Tibial nerve (tissue), 4 donors: ENCODE results near the gene SV2B.

Source experiments
- EP300 ChIP-seq, 2 donors: sonication (generic); formaldehyde crosslinking; IDR thresholded peaks; one replicate each; pipeline ENCODE4 v1.6.1; 2017; ENCODE audit warnings: antibody characterized with exemption in 2 of 2, mild to moderate bottlenecking in 1 of 2
- POLR2A ChIP-seq, 2 donors: fragments of 450-650 bp; IDR thresholded peaks; one replicate each; pipeline ENCODE4 v1.6.1; 2017; ENCODE audit warnings: antibody characterized with exemption in 2 of 2, mild to moderate bottlenecking in 2 of 2, moderate library complexity in 2 of 2
- TF ChIP-seq, protein P1 (sequence below), 5 experiments: fragments of 200-600 bp in 3 of 5; fragments of 450-650 bp in 2 of 5; sonication (generic) in 3 of 5; IDR thresholded peaks; one replicate each; pipeline ENCODE4 v1.5.1; 2016 to 2019; ENCODE audit warnings: antibody characterized with exemption in 5 of 5, mild to moderate bottlenecking in 3 of 5, moderate library complexity in 2 of 5

DNA sequence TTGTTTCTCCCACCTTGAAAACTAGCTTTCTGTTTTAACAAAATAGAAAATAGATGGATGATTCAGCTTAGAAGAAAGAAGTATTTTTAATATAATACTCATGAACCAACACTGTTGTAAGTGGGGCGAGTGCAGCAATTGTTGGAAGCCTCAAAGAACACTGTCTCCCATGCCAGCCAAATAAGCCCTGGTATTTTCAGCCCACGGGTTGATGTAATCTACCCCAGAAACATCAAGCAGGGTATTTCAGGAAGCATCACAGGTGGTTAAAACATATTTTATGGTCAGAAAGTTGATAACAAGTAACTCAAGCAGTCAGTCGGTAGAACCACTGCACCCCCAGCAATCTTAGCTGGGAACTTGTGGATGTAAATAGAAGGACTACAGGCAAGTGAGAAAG lies 115.9 kb downstream of the SV2B start:
- TF ChIP-seq, protein P1, sequence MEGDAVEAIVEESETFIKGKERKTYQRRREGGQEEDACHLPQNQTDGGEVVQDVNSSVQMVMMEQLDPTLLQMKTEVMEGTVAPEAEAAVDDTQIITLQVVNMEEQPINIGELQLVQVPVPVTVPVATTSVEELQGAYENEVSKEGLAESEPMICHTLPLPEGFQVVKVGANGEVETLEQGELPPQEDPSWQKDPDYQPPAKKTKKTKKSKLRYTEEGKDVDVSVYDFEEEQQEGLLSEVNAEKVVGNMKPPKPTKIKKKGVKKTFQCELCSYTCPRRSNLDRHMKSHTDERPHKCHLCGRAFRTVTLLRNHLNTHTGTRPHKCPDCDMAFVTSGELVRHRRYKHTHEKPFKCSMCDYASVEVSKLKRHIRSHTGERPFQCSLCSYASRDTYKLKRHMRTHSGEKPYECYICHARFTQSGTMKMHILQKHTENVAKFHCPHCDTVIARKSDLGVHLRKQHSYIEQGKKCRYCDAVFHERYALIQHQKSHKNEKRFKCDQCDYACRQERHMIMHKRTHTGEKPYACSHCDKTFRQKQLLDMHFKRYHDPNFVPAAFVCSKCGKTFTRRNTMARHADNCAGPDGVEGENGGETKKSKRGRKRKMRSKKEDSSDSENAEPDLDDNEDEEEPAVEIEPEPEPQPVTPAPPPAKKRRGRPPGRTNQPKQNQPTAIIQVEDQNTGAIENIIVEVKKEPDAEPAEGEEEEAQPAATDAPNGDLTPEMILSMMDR (IDR thresholded peaks at IDR 0.05): no peak
- TF ChIP-seq POLR2A (IDR thresholded peaks at IDR 0.05) (no peak), EP300 (IDR thresholded peaks at IDR 0.05) (no peak)
